Measurements from ENCODE around the gene BCL7A. TPM values are rescaled to one million over a fixed set of nuclear protein-coding genes. Genes with fewer than 3 reads are reported as not detected.

BCL7A gene
- polyA plus RNA-seq, 1 of the 3 experiments (the other 2 are of a cell fraction): 34.0 TPM

- TF ChIP-seq MEF2A (IDR thresholded peaks at IDR 0.05; ENCODE audit: borderline replicate concordance, low read depth) (no peak), GABPA (IDR thresholded peaks at IDR 0.05; ENCODE audit: low read depth) (no peak), JUND (IDR thresholded peaks at IDR 0.05) (no peak), IRF3 (IDR thresholded peaks at IDR 0.05; ENCODE audit: low read depth, low read length) (no peak), SIN3A (IDR thresholded peaks at IDR 0.05; ENCODE audit: borderline replicate concordance, low read depth, low read length) (no peak)
- WGBS (ENCODE audit: low lambda C conversion rate): 93% methylated on average over 22 of the region's 28 CpGs
- peaks cover 65% of the 10 kb centered on the region for H4K20me1 ChIP-seq (ENCODE audit: insufficient read depth)
- no peak overlapping the region for H3K27ac ChIP-seq (ENCODE audit: low read depth in 2 of 2, low read length in 1 of 2)
- H3F3A ChIP-seq (replicated peaks; ENCODE audit: insufficient read depth): no peaks in the 10 kb centered on the region
- no peak overlapping the region for H3K4me2 ChIP-seq
- no peaks in the 10 kb centered on the region for H3K9me2 ChIP-seq
- POLR2A ChIA-PET: no interaction called here
- no peak overlapping the region for H3K9ac ChIP-seq
- no peak for DNase-seq
- no peak overlapping the region for H2AFZ ChIP-seq (ENCODE audit: low read depth)
- no peaks in the 10 kb centered on the region for H3K36me3 ChIP-seq (replicated peaks in 1 of 2; ENCODE audit: control insufficient read depth in 1 of 2, insufficient read depth in 2 of 2, low read length in 1 of 2)
- peaks cover 5 to 20% of the 10 kb centered on the region in 2 experiments; a peak in 2 of 4 replicates for H3K4me1 ChIP-seq (ENCODE audit: control insufficient read depth in 1 of 2, insufficient read depth in 2 of 2, low read depth in 1 of 2, low read length in 1 of 2)
- CTCF ChIA-PET: interaction anchor here (1.1 to 2.0 kb wide), 4 partner anchors 9 to 77 kb away, joined by 3 to 8 read pairs (median 6); no protein-coding TSS in a partner anchor
- no peak overlapping the region for H3K4me3 ChIP-seq (ENCODE audit: low read depth in 2 of 2, low read length in 1 of 2)
- H3K27me3 ChIP-seq (ENCODE audit: insufficient read depth): no peaks in the 10 kb centered on the region
- peaks cover 98% of the 10 kb centered on the region for H3K79me2 ChIP-seq (ENCODE audit: insufficient read depth)
- no peaks in the 10 kb centered on the region for H3K9me3 ChIP-seq
Measured at GRCh38 chr12:122029620-122030423, 8.1 kb downstream of the BCL7A start.

GRCh38 chr12:122030424-122031035, 8.8 kb downstream of the BCL7A start:
- Histone ChIP-seq H3K27me3 (ENCODE audit: insufficient read depth) (no peaks in the 10 kb centered on the region), H3K36me3 (replicated peaks in 1 of 2; ENCODE audit: control insufficient read depth in 1 of 2, insufficient read depth in 2 of 2, low read length in 1 of 2) (no peaks in the 10 kb centered on the region), H3K9me2 (no peaks in the 10 kb centered on the region), H3K4me3 (ENCODE audit: low read depth in 2 of 2, low read length in 1 of 2) (no peak overlapping the region), H3F3A (replicated peaks; ENCODE audit: insufficient read depth) (no peaks in the 10 kb centered on the region), H3K4me1 (ENCODE audit: control insufficient read depth in 1 of 2, insufficient read depth in 2 of 2, low read depth in 1 of 2, low read length in 1 of 2) (peaks cover 5 to 19% of the 10 kb centered on the region in 2 experiments; a peak in 2 of 4 replicates), H2AFZ (ENCODE audit: low read depth) (no peak overlapping the region), H3K27ac (ENCODE audit: low read depth in 2 of 2, low read length in 1 of 2) (no peak overlapping the region), H3K9me3 (no peaks in the 10 kb centered on the region), H3K4me2 (no peak overlapping the region), H4K20me1 (ENCODE audit: insufficient read depth) (peaks cover 70% of the 10 kb centered on the region), H3K9ac (no peak overlapping the region), H3K79me2 (ENCODE audit: insufficient read depth) (peaks cover 98% of the 10 kb centered on the region)
- CTCF ChIA-PET: interaction anchor here (1.1 to 2.0 kb wide), 6 partner anchors 8 to 129 kb away, joined by 3 to 8 read pairs (median 3); no protein-coding TSS in a partner anchor
- WGBS (ENCODE audit: low lambda C conversion rate): 91% methylated on average over 9 of the region's 13 CpGs
- POLR2A ChIA-PET: no interaction called here
- no peak for DNase-seq
- TF ChIP-seq RXRA (IDR thresholded peaks at IDR 0.05; ENCODE audit: borderline replicate concordance, low read depth): no peak
- no peak for TF ChIP-seq FOXM1 (IDR thresholded peaks at IDR 0.05; ENCODE audit: low read depth)
- no peak for TF ChIP-seq USF2 (IDR thresholded peaks at IDR 0.05; ENCODE audit: borderline replicate concordance, low read depth, low read length)
- TF ChIP-seq PBX3 (IDR thresholded peaks at IDR 0.05): no peak
- TF ChIP-seq MAX (IDR thresholded peaks at IDR 0.05; ENCODE audit: low read depth): no peak
- TF ChIP-seq ELF1 (IDR thresholded peaks at IDR 0.05): no peak
- no peak for TF ChIP-seq IRF3 (IDR thresholded peaks at IDR 0.05; ENCODE audit: low read depth, low read length)
- no peak for TF ChIP-seq EP300 (IDR thresholded peaks at IDR 0.05; ENCODE audit: borderline replicate concordance in 1 of 2, low read depth in 1 of 2, low read length in 1 of 2)
- TF ChIP-seq CTCF (IDR thresholded peaks at IDR 0.05): no peak
- TF ChIP-seq GATA2 (CRISPR knock-in tag; IDR thresholded peaks at IDR 0.05): no peak
- no peak for TF ChIP-seq POLR2AphosphoS5 (IDR thresholded peaks at IDR 0.05; ENCODE audit: low read depth, low read length)
